ENCODE data around the gene TSPO2. TPM values are rescaled to one million over a fixed set of nuclear protein-coding genes. Genes with fewer than 3 reads are reported as not detected.

Gene TSPO2
- total and polyA plus RNA-seq, 2 of the 13 experiments (the other 11 are each of a cell fraction or from before 2014, with no cell fraction given): 0.55 TPM; not detected in 1

DNA sequence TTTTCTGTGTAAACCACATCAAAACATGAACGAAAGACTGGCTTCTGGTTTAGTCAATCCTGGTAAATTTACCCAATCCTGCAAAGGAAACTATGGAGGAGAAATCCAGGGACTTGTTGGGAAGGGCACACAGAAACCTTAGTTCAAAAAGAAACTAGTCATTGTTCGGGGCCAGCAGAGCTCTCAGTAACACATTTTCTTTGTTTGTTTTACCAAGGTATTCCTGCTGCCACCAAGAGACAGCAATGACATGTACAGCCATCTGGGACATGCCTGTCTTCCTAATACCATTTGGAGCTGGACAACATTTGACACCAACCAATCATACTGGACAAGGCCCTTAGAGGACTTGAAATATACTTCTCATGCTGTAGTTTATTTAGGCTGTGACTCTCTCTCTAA lies 21.6 kb downstream of the TSPO2 start (continued):
- TF ChIP-seq, protein P1, sequence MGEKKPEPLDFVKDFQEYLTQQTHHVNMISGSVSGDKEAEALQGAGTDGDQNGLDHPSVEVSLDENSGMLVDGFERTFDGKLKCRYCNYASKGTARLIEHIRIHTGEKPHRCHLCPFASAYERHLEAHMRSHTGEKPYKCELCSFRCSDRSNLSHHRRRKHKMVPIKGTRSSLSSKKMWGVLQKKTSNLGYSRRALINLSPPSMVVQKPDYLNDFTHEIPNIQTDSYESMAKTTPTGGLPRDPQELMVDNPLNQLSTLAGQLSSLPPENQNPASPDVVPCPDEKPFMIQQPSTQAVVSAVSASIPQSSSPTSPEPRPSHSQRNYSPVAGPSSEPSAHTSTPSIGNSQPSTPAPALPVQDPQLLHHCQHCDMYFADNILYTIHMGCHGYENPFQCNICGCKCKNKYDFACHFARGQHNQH (CRISPR knock-in tag; IDR thresholded peaks at IDR 0.05): 0 out of 2 replicates have a peak, but pooled peaks have one; percentile 38
- TF ChIP-seq, protein P2, sequence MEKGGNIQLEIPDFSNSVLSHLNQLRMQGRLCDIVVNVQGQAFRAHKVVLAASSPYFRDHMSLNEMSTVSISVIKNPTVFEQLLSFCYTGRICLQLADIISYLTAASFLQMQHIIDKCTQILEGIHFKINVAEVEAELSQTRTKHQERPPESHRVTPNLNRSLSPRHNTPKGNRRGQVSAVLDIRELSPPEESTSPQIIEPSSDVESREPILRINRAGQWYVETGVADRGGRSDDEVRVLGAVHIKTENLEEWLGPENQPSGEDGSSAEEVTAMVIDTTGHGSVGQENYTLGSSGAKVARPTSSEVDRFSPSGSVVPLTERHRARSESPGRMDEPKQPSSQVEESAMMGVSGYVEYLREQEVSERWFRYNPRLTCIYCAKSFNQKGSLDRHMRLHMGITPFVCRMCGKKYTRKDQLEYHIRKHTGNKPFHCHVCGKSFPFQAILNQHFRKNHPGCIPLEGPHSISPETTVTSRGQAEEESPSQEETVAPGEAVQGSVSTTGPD (CRISPR knock-in tag; IDR thresholded peaks at IDR 0.05): peak; percentile 77
- TF ChIP-seq, protein P3, sequence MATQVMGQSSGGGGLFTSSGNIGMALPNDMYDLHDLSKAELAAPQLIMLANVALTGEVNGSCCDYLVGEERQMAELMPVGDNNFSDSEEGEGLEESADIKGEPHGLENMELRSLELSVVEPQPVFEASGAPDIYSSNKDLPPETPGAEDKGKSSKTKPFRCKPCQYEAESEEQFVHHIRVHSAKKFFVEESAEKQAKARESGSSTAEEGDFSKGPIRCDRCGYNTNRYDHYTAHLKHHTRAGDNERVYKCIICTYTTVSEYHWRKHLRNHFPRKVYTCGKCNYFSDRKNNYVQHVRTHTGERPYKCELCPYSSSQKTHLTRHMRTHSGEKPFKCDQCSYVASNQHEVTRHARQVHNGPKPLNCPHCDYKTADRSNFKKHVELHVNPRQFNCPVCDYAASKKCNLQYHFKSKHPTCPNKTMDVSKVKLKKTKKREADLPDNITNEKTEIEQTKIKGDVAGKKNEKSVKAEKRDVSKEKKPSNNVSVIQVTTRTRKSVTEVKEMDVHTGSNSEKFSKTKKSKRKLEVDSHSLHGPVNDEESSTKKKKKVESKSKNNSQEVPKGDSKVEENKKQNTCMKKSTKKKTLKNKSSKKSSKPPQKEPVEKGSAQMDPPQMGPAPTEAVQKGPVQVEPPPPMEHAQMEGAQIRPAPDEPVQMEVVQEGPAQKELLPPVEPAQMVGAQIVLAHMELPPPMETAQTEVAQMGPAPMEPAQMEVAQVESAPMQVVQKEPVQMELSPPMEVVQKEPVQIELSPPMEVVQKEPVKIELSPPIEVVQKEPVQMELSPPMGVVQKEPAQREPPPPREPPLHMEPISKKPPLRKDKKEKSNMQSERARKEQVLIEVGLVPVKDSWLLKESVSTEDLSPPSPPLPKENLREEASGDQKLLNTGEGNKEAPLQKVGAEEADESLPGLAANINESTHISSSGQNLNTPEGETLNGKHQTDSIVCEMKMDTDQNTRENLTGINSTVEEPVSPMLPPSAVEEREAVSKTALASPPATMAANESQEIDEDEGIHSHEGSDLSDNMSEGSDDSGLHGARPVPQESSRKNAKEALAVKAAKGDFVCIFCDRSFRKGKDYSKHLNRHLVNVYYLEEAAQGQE (IDR thresholded peaks at IDR 0.05; ENCODE audit: borderline replicate concordance in 1 of 2, low read depth in 1 of 2, low read length in 2 of 2): no peak
- TF ChIP-seq MIER2 (CRISPR knock-in tag; IDR thresholded peaks at IDR 0.05): 0 out of 2 replicates have a peak, but pooled peaks have one; percentile 54
- TF ChIP-seq ETV5 (CRISPR knock-in tag; IDR thresholded peaks at IDR 0.05; ENCODE audit: borderline replicate concordance): peak; percentile 29; the same call in 1 of the 2 replicates
- no peak for TF ChIP-seq ZNF20 (CRISPR knock-in tag; IDR thresholded peaks at IDR 0.05)
- TF ChIP-seq NCOA1 (CRISPR knock-in tag; IDR thresholded peaks at IDR 0.05): no peak
- no peak for TF ChIP-seq ZNF33A (CRISPR knock-in tag; IDR thresholded peaks at IDR 0.05; ENCODE audit: borderline replicate concordance)
- TF ChIP-seq, protein P4, sequence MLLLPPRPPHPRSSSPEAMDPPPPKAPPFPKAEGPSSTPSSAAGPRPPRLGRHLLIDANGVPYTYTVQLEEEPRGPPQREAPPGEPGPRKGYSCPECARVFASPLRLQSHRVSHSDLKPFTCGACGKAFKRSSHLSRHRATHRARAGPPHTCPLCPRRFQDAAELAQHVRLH (CRISPR knock-in tag; IDR thresholded peaks at IDR 0.05; ENCODE audit: borderline replicate concordance, low read depth): peak; percentile 73; the same call in 1 of the 2 replicates
- TF ChIP-seq BCL6 (CRISPR knock-in tag; IDR thresholded peaks at IDR 0.05): peak; percentile 73
- peak; percentile 47; the same call in 1 of the 2 replicates for TF ChIP-seq MED1 (CRISPR knock-in tag; IDR thresholded peaks at IDR 0.05)
- TF ChIP-seq, protein P5, sequence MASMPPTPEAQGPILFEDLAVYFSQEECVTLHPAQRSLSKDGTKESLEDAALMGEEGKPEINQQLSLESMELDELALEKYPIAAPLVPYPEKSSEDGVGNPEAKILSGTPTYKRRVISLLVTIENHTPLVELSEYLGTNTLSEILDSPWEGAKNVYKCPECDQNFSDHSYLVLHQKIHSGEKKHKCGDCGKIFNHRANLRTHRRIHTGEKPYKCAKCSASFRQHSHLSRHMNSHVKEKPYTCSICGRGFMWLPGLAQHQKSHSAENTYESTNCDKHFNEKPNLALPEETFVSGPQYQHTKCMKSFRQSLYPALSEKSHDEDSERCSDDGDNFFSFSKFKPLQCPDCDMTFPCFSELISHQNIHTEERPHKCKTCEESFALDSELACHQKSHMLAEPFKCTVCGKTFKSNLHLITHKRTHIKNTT (CRISPR knock-in tag; IDR thresholded peaks at IDR 0.05): no peak
- TF ChIP-seq HOXA5 (CRISPR knock-in tag; IDR thresholded peaks at IDR 0.05): peak; percentile 17; the same call in 1 of the 2 replicates
- TF ChIP-seq MIER3 (CRISPR knock-in tag; IDR thresholded peaks at IDR 0.05; ENCODE audit: borderline replicate concordance): no peak
- TF ChIP-seq ZNF761 (CRISPR knock-in tag; conservative IDR thresholded peaks at IDR 0.05): no peak
- no peak for TF ChIP-seq KLF13 (CRISPR knock-in tag; IDR thresholded peaks at IDR 0.05)
- TF ChIP-seq POLR2G (IDR thresholded peaks at IDR 0.05; ENCODE audit: low read depth, low read length): peak; percentile 55
- peak; percentile 67 for TF ChIP-seq ELF3 (CRISPR knock-in tag; IDR thresholded peaks at IDR 0.05)
- no peak for TF ChIP-seq KDM3A (CRISPR knock-in tag; IDR thresholded peaks at IDR 0.05; ENCODE audit: low read depth)
- TF ChIP-seq, protein P6, sequence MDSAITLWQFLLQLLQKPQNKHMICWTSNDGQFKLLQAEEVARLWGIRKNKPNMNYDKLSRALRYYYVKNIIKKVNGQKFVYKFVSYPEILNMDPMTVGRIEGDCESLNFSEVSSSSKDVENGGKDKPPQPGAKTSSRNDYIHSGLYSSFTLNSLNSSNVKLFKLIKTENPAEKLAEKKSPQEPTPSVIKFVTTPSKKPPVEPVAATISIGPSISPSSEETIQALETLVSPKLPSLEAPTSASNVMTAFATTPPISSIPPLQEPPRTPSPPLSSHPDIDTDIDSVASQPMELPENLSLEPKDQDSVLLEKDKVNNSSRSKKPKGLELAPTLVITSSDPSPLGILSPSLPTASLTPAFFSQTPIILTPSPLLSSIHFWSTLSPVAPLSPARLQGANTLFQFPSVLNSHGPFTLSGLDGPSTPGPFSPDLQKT (CRISPR knock-in tag; IDR thresholded peaks at IDR 0.05; ENCODE audit: borderline replicate concordance): no peak
- TF ChIP-seq ZNF224 (CRISPR knock-in tag; IDR thresholded peaks at IDR 0.05): no peak
- peak; percentile 56; the same call in 1 of the 2 replicates for TF ChIP-seq ZNF264 (CRISPR knock-in tag; IDR thresholded peaks at IDR 0.05)
- TF ChIP-seq ERF (CRISPR knock-in tag; IDR thresholded peaks at IDR 0.05): 0 out of 2 replicates have a peak, but pooled peaks have one; percentile 25

Measured in HepG2 (cell line).